Activated T-helper 9 cell treated with anti-CD3 and anti-CD28 coated beads, Interleukin-2, amount 50 U/mL, for 16 hours (primary cell): ENCODE data around the gene GP5.

Experiments used
- DNase-seq: peaks from one replicate; pipeline ENCODE4 v3.0.0-alpha.2; 2020; ENCODE audit warnings: low read depth

GP5 gene

DNA sequence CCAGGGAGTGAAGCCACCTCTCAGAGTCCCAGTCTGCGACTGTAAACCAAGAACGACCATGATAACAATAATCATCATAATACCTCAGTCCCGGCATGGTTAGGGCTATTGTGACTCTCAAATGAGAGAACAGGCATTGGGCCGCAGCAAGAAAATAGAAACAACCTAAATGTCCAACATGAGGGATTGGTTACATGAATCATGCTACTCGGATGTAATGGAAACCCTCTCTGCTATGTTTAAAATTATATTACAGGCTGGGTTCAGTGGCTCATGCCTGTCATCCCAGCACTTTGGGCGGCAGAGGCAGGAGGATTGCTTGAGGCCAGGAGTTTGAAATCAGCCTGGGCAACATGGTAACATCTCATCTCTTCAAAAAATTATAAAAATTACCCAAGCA is 50.7 kb downstream of the GP5 start:
- no peak for DNase-seq

DNA sequence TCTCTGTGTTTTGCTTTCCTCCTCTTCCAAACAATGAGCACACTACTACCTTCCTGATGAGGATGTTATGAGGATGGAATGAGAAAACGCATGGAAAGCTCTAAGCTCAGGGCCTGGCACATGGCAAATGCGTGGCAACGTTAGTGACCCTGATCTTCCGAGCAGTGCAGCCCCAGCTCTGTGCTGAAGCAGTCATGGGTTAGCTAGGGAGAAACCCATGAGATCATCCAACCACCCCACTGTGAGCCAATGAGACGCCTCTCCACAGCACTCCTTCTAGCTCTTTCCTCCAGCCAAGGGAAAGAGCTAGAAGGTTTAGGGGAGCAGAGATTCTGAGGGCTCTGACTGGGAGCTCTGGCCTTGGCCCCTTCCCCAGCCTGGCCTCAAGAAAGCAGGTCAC is 52.4 kb downstream of the GP5 start:
- DNase-seq, result no peak

DNA sequence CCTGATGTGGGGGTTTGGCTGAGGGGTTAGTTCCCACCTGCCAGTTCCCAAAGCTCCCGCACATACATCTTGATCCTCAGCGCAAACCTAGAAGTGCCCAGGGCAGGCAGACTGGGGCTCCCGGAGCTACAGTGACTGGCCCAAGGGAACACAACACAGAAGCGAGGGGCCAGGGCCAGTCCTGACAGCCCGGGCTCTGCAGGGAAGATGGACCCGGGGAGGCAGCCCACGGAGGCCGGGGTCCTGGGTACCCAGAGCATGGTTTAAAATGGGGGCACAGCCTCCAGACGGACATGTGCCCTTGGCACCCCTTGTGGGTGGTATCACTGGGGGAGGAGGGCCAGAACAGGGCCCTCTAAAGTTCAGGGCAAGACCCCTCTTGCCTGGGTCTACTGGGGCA is 53.0 kb downstream of the GP5 start:
- no peak for DNase-seq
